Activated CD4-positive, alpha-beta T cell treated with anti-CD3 and anti-CD28 coated beads, Interleukin-2, Interleukin-6, amounts not matched to agents 100 ng/mL and 50 ng/mL, durations not matched to agents 16 hours and 8 hours (primary cell): Measurements from ENCODE around the gene CDH7.

ENCODE experiments used
- DNase-seq: peaks from one replicate; pipeline ENCODE4 v3.0.0-alpha.2; 2020

Gene CDH7

GRCh38 chr18:65922103-65922502 is 171.3 kb downstream of the CDH7 start:
- no peak for DNase-seq

- DNase-seq, result no peak
Observed at GRCh38 chr18:65924904-65925303, 174.1 kb downstream of the CDH7 start.

GRCh38 chr18:65934874-65935273 is 184.1 kb downstream of the CDH7 start:
- DNase-seq, result no peak

GRCh38 chr18:65936678-65937077 is 185.9 kb downstream of the CDH7 start:
- no peak for DNase-seq

GRCh38 chr18:65937180-65937579 is 186.4 kb downstream of the CDH7 start:
- no peak for DNase-seq

- peak; percentile 30 for DNase-seq
Observed at GRCh38 chr18:65938592-65939372, 188.0 kb downstream of the CDH7 start.
